AG09309 (cell line): ENCODE data around the gene SOBP.

Experiments
- DNase-seq: peaks from one replicate; pipeline ENCODE4 v3.0.0-alpha.2; 2010; ENCODE audit warnings: low read depth
- H3K4me3 ChIP-seq: 2 replicates; pipeline ENCODE4 v1.5.1; 2011; ENCODE audit warnings: mild to moderate bottlenecking, low read depth, low read length, moderate library complexity; ENCODE audit not compliant: control insufficient read depth
- TF ChIP-seq, protein P1 (sequence below): IDR thresholded peaks from 2 replicates; pipeline ENCODE4 v1.5.1; 2011; ENCODE audit warnings: mild to moderate bottlenecking, low read depth, low read length, inconsistent platforms; ENCODE audit not compliant: insufficient read depth, control insufficient read depth; ENCODE audit errors: missing control alignments

The SOBP gene

DNA sequence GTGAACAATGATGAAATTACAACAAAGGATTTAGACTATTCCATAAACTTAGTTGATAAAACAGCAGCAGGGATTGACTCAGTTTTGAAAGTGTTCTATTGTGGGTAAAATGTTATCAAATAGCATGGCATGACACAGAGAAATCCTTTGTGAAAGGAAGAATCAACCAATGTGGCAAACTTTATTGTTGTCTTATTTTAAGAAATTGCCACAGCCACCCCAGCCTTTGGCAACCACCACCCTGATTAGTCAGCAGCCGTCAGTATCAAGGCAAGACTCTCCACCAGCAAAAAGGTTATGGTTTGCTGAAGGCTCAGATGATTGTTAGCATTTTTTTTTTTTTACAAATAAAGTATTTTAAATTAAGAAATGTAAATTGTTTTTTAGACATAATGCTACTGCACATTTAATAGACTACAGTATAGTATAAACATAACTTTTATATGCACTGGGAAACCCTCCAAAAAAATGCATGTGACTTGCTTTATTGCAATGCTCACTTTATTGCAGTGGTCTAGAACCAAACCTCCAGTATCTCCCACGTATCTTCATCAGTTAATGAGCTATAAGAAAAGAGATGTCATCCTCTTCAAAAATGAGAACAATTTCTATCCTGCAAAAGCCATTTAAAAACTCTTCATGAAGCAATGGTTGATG, 162.7 kb downstream of the SOBP start:
- TF ChIP-seq, protein P1, sequence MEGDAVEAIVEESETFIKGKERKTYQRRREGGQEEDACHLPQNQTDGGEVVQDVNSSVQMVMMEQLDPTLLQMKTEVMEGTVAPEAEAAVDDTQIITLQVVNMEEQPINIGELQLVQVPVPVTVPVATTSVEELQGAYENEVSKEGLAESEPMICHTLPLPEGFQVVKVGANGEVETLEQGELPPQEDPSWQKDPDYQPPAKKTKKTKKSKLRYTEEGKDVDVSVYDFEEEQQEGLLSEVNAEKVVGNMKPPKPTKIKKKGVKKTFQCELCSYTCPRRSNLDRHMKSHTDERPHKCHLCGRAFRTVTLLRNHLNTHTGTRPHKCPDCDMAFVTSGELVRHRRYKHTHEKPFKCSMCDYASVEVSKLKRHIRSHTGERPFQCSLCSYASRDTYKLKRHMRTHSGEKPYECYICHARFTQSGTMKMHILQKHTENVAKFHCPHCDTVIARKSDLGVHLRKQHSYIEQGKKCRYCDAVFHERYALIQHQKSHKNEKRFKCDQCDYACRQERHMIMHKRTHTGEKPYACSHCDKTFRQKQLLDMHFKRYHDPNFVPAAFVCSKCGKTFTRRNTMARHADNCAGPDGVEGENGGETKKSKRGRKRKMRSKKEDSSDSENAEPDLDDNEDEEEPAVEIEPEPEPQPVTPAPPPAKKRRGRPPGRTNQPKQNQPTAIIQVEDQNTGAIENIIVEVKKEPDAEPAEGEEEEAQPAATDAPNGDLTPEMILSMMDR = no peak
- DNase-seq = no peak
- no peak overlapping the region for H3K4me3 ChIP-seq

DNA sequence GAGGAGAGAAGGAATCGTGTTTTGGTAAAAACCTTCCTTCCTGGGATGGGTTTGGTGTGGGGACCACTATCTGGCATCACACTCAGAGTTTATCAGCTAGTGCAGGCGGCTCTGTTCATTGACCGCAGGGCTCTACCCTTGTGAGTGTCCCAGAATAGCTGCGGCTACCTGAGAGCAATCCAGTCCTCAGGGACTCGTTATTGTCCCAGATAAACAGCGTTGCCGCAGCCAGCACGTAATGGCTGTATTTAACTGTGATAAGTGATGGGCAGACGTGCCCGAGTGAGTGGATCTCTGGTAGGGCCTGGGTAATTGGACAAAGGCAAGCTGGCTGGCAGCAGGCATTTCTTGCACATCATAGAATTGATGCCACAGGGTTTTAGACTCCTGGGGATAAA, 163.3 kb downstream of the SOBP start:
- H3K4me3 ChIP-seq = no peak overlapping the region
- TF ChIP-seq, protein P1 = no peak
- DNase-seq = no peak

DNA sequence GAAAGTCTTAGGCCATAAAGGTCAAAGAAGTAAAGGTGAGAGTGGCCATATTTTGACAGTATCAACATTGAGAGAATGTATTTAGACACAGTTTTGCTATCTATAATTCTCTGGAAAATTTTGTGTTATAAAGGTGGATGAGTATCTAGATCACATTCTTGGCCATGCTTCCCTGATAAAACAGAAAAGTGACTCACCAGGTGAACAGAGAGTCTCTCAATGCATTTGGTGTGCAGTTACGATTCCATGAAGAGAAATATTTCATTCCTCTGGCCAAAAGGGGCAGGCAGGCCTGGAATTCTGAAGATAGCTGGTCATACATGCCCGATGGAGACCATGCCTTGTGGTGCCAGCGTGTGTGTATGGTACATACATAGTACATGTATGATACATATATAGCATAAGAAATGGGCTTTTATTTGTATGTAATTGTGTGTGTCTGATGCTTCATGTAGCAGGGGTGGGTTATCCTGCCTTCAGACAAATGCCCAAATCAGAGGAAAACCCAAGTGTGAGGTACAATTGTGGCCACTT, 164.0 kb downstream of the SOBP start:
- no peak for DNase-seq
- H3K4me3 ChIP-seq = no peak overlapping the region
- TF ChIP-seq, protein P1 = no peak

DNA sequence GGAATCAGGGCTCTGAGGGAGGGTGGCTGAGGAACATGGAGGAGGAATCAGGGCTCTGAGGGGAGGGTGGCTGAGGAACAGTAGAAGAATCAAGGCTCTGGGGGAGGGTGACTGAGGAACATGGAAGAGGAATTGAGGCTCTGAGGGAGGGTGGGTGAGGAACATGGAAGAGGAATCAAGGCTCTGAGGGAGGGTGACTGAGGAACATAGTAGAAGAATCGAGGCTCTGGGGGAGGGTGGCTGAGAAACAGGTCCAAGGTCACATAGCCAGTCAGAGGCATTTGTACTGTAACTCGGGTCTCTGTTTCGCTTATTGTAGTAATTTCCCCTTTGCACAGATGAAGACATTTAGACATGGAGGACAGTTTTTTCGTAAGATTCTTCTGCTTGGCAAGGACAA, 164.8 kb downstream of the SOBP start:
- DNase-seq = no peak
- no peak overlapping the region for H3K4me3 ChIP-seq
- TF ChIP-seq, protein P1 = no peak

DNA sequence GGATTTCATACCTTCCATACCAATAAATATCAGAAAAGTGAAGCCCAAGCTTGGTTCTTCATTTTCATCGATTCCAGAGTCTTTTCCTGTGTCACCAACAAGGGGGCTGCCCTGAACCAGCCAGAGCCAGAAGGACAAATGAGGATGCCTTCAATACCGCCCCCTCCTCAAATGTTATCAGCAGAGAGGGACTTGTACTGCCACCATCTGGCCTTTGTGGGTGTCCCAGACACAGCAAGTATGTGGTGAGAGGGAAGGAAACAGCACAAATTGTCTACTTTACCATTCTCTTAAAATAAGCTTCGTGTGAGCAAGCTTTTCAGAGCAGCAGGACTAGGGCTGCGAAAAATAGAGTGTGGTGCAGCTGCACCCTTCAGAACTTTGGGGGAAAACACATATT, 165.3 kb downstream of the SOBP start:
- DNase-seq = no peak

DNA sequence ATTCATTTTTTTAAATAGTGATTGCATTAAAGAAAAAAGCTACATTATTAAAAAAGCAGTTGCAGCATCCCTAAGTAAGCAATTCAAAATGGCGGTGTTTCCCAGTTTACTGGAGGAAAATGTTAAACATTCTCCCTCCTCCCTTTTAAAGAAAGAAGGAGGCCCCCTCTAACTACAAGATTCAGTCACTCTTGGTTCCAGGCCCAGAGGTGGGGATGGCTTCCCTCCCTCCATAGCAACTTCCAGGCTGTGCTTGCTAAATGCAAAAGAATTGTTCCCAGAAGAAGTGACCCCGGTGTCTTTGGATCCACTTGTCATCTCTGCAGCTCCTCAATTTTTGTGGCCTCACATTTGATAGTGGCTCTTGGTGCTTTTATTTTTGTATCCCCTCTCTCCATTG, 165.9 kb downstream of the SOBP start:
- H3K4me3 ChIP-seq = no peak overlapping the region
- TF ChIP-seq, protein P1 = no peak
- DNase-seq = no peak

More for the DNA sequence above, 165.3 kb downstream of the SOBP start:
- H3K4me3 ChIP-seq = no peak overlapping the region
- TF ChIP-seq, protein P1 = peak; percentile 21
